H1 (cell line): Measurements from ENCODE around the gene PIP5K1B. TPM values are rescaled to one million over a fixed set of nuclear protein-coding genes. Genes with fewer than 3 reads are reported as not detected.

Source experiments
- CTCF ChIA-PET: fragments of 300-600 bp; sonication (Branson Sonifier 250); formaldehyde crosslinking; loops from one replicate; lab custom pipeline; 2021; ENCODE audit not compliant: partially characterized antibody; lab: Charles Lee
- POLR2A ChIA-PET: fragments of 300-600 bp; sonication (Branson Sonifier 250); formaldehyde crosslinking; loops from one replicate; lab custom pipeline; 2021; ENCODE audit warnings: inconsistent platforms; ENCODE audit not compliant: partially characterized antibody; lab: Charles Lee
- DNase-seq, 2 experiments: peaks; one replicate each; pipeline versions ENCODE4 v3.0.0 to v3.0.0-alpha.2; 2010 to 2022; ENCODE audit warnings: low spot score in 2 of 2, low read depth in 1 of 2, mixed read lengths in 1 of 2
- FAIRE-seq: peaks from 2 replicates; lab custom pipeline; 2011; peaks lifted over from hg19 to GRCh38; lab: Jason Lieb, UNC
- H2AFZ ChIP-seq: 2 replicates; pipeline ENCODE4 v1.8.1; 2012; ENCODE audit warnings: low read length, inconsistent platforms
- H2AK5ac ChIP-seq: 2 replicates; pipeline ENCODE4 v1.6.1; 2013; ENCODE audit warnings: low read depth, low read length
- H2BK120ac ChIP-seq: replicated peaks from 2 replicates; pipeline ENCODE3; 2013; ENCODE audit warnings: low read depth, low read length, inconsistent platforms
- H2BK12ac ChIP-seq: 2 replicates; pipeline ENCODE4 v1.6.1; 2013; ENCODE audit warnings: low read depth, low read length
- H2BK15ac ChIP-seq: 2 replicates; pipeline ENCODE4 v1.6.1; 2013; ENCODE audit warnings: low read length
- H2BK20ac ChIP-seq: 2 replicates; pipeline ENCODE4 v1.6.1; 2013; ENCODE audit warnings: low read length
- H2BK5ac ChIP-seq: 2 replicates; pipeline ENCODE4 v1.6.1; 2013; ENCODE audit warnings: low read depth, low read length
- H3K14ac ChIP-seq: 2 replicates; pipeline ENCODE4 v1.6.1; 2013; ENCODE audit warnings: inconsistent platforms; ENCODE audit not compliant: insufficient read length
- H3K18ac ChIP-seq: 2 replicates; pipeline ENCODE4 v1.6.1; 2013; ENCODE audit warnings: low read length; ENCODE audit errors: extremely low read depth
- H3K23ac ChIP-seq: 2 replicates; pipeline ENCODE4 v1.6.1; 2013; ENCODE audit warnings: inconsistent platforms; ENCODE audit not compliant: insufficient read length
- H3K23me2 ChIP-seq: 2 replicates; pipeline ENCODE4 v1.6.1; 2013; ENCODE audit warnings: low read depth, low read length
- H3K27ac ChIP-seq: 2 replicates; pipeline ENCODE4 v1.6.1; 2011; ENCODE audit warnings: low read depth, low read length, inconsistent platforms
- H3K27me3 ChIP-seq, 4 experiments: replicated peaks in 1 of 4; 1 replicate in 1 of 4; 2 replicates in 3 of 4; pipeline versions ENCODE4 v1.6.1 to v1.8.1; 2011 to 2013; ENCODE audit warnings: low read length in 3 of 4, mild to moderate bottlenecking in 3 of 4, inconsistent platforms in 2 of 4, mixed read lengths in 2 of 4, moderate library complexity in 1 of 4; ENCODE audit not compliant: control insufficient read depth in 3 of 4, insufficient read depth in 3 of 4; ENCODE audit errors: extremely low read depth in 1 of 4
- H3K36me3 ChIP-seq, 4 experiments: 2 replicates each; pipeline versions ENCODE4 v1.6.1 to v1.8.1; 2011 to 2013; ENCODE audit warnings: mild to moderate bottlenecking in 4 of 4, low read length in 3 of 4, moderate library complexity in 2 of 4, control low read depth in 1 of 4, inconsistent platforms in 1 of 4; ENCODE audit not compliant: insufficient read depth in 4 of 4, control insufficient read depth in 2 of 4
- H3K4ac ChIP-seq: replicated peaks from 2 replicates; pipeline ENCODE3; 2013; ENCODE audit warnings: low read length, low read depth, mixed read lengths, inconsistent platforms; ENCODE audit not compliant: insufficient read length
- H3K4me1 ChIP-seq, 4 experiments: replicated peaks in 1 of 4; 1 replicate in 1 of 4; 2 replicates in 3 of 4; pipeline versions ENCODE4 v1.6.1 to v1.8.1; 2011 to 2013; ENCODE audit warnings: low read length in 3 of 4, inconsistent platforms in 2 of 4, mixed read lengths in 1 of 4; ENCODE audit not compliant: insufficient read depth in 4 of 4, control insufficient read depth in 3 of 4
- H3K4me2 ChIP-seq, 2 experiments: 2 replicates each; pipeline versions ENCODE4 v1.6.1 to v1.8.1; 2011 to 2013; ENCODE audit warnings: low read depth in 2 of 2, low read length in 2 of 2, control low read depth in 1 of 2, inconsistent platforms in 1 of 2, mild to moderate bottlenecking in 1 of 2; ENCODE audit not compliant: insufficient read depth in 1 of 2
- H3K4me3 ChIP-seq, 4 experiments: fragments of 200-600, 300-600 bp in 1 of 4; sonication (generic), shearing (Covaris generic), sonication (Bioruptor Twin) in 1 of 4; 2 replicates each; pipeline versions ENCODE4 v1.5.1 to v1.8.1; 2011 to 2016; ENCODE audit warnings: low read length in 4 of 4, low read depth in 3 of 4, control low read depth in 2 of 4, inconsistent platforms in 2 of 4, mild to moderate bottlenecking in 2 of 4, mixed read lengths in 1 of 4, moderate library complexity in 1 of 4; ENCODE audit not compliant: insufficient read depth in 2 of 4; ENCODE audit errors: extremely low read depth in 1 of 4
- H3K56ac ChIP-seq: replicated peaks from 2 replicates; pipeline ENCODE3; 2013; ENCODE audit warnings: low read depth, mild to moderate bottlenecking, mixed read lengths, low read length, inconsistent platforms; ENCODE audit not compliant: insufficient read length
- H3K79me1 ChIP-seq: 2 replicates; pipeline ENCODE4 v1.6.1; 2013; ENCODE audit warnings: low read depth, low read length, control low read depth
- H3K79me2 ChIP-seq, 2 experiments: 2 replicates each; pipeline versions ENCODE4 v1.6.1 to v1.8.1; 2012 to 2013; ENCODE audit warnings: low read length in 2 of 2, mild to moderate bottlenecking in 2 of 2, inconsistent platforms in 1 of 2; ENCODE audit not compliant: insufficient read depth in 2 of 2, control insufficient read depth in 1 of 2
- H3K9ac ChIP-seq, 4 experiments: replicated peaks in 1 of 4; 1 replicate in 1 of 4; 2 replicates in 3 of 4; pipeline versions ENCODE4 v1.6.1 to v1.8.1; 2011 to 2013; ENCODE audit warnings: low read depth in 3 of 4, low read length in 3 of 4, control low read depth in 2 of 4, mild to moderate bottlenecking in 2 of 4, moderate library complexity in 2 of 4, inconsistent platforms in 1 of 4; ENCODE audit errors: extremely low read depth in 1 of 4
- H3K9me3 ChIP-seq, 2 experiments: 2 replicates each; pipeline versions ENCODE4 v1.6.1 to v1.8.1; 2012 to 2013; ENCODE audit warnings: mild to moderate bottlenecking in 2 of 2, moderate library complexity in 2 of 2, control low read depth in 1 of 2, inconsistent platforms in 1 of 2, low read depth in 1 of 2, low read length in 1 of 2, mixed read lengths in 1 of 2; ENCODE audit not compliant: insufficient read depth in 2 of 2
- H4K20me1 ChIP-seq, 2 experiments: replicated peaks in 1 of 2; 2 replicates each; pipeline versions ENCODE3 to v1.8.1; 2011 to 2013; ENCODE audit warnings: inconsistent platforms in 2 of 2, low read length in 2 of 2, mild to moderate bottlenecking in 1 of 2; ENCODE audit not compliant: insufficient read depth in 2 of 2, control insufficient read depth in 1 of 2
- H4K5ac ChIP-seq: 2 replicates; pipeline ENCODE4 v1.6.1; 2013; ENCODE audit warnings: low read length, low read depth, mixed read lengths, inconsistent platforms; ENCODE audit not compliant: insufficient read length
- H4K8ac ChIP-seq: 2 replicates; pipeline ENCODE4 v1.8.0; 2013; ENCODE audit warnings: mild to moderate bottlenecking, moderate library complexity, low read length, inconsistent platforms; ENCODE audit not compliant: insufficient read depth; ENCODE audit errors: extremely low read depth
- H4K91ac ChIP-seq: replicated peaks from 2 replicates; pipeline ENCODE3; 2013; ENCODE audit warnings: low read length, mixed read lengths, inconsistent platforms; ENCODE audit not compliant: insufficient read length
- BRCA1 ChIP-seq: IDR thresholded peaks from 2 replicates; pipeline ENCODE4 v1.6.1; 2012; ENCODE audit warnings: low read depth, low read length, improper control_type of control experiment
- CTBP2 ChIP-seq: IDR thresholded peaks from 2 replicates; pipeline ENCODE4 v1.7.0; 2011; ENCODE audit warnings: borderline replicate concordance, mild to moderate bottlenecking, moderate library complexity, mixed read lengths, low read length; ENCODE audit not compliant: insufficient read depth, insufficient read length
- KDM4A ChIP-seq: IDR thresholded peaks from one replicate; pipeline ENCODE4 v1.7.1; 2012; ENCODE audit warnings: low read depth, mild to moderate bottlenecking, moderate library complexity, low read length, inconsistent platforms; ENCODE audit not compliant: severe bottlenecking
- POU5F1 ChIP-seq: IDR thresholded peaks from 2 replicates; pipeline ENCODE4 v1.6.1; 2011; ENCODE audit warnings: low read depth, mild to moderate bottlenecking, low read length, moderate library complexity
- RBBP5 ChIP-seq: IDR thresholded peaks from 2 replicates; pipeline ENCODE4 v1.7.1; 2012; ENCODE audit warnings: low read depth, mild to moderate bottlenecking, inconsistent platforms, low read length, moderate library complexity, borderline replicate concordance
- RFX5 ChIP-seq: IDR thresholded peaks from 2 replicates; pipeline ENCODE4 v1.6.1; 2011; ENCODE audit warnings: low read depth, low read length, improper control_type of control experiment, borderline replicate concordance
- SAP30 ChIP-seq: fragments of 300-600 bp; sonication (generic); IDR thresholded peaks from 2 replicates; pipeline ENCODE4 v1.7.1; 2012; ENCODE audit warnings: low read length, moderate library complexity, mild to moderate bottlenecking, inconsistent platforms; ENCODE audit not compliant: insufficient read depth, insufficient replicate concordance
- SIN3A ChIP-seq, 2 experiments: IDR thresholded peaks in 1 of 2; conservative IDR thresholded peaks in 1 of 2; 2 replicates each; pipeline ENCODE4 v1.6.1; 2011 to 2012; ENCODE audit warnings: low read length in 2 of 2, improper control_type of control experiment in 1 of 2, low read depth in 1 of 2, mild to moderate bottlenecking in 1 of 2
- TAF7 ChIP-seq: optimal IDR thresholded peaks from 2 replicates; pipeline ENCODE3; 2011; ENCODE audit warnings: low read depth, mild to moderate bottlenecking, inconsistent platforms, low read length, moderate library complexity, borderline replicate concordance
- TCF12 ChIP-seq: IDR thresholded peaks from 2 replicates; pipeline ENCODE4 v1.6.1; 2011; ENCODE audit warnings: low read depth, mild to moderate bottlenecking, low read length
- ZNF274 ChIP-seq: IDR thresholded peaks from 2 replicates; pipeline ENCODE4 v1.7.0; 2012; ENCODE audit warnings: low read length, borderline replicate concordance; ENCODE audit errors: extremely low read depth
- WGBS, 2 experiments: shearing (Covaris generic) in 1 of 2; methylation state at CpG; one replicate each; pipeline versions ENCODE4 v1.1.6 to v1.1.7; 2013 to 2015; ENCODE audit warnings: low lambda C conversion rate in 2 of 2, mixed read lengths in 2 of 2, inconsistent platforms in 1 of 2, low coverage in 1 of 2, missing lambda C conversion rate in 1 of 2; ENCODE audit not compliant: insufficient replicate concordance in 2 of 2, insufficient coverage in 1 of 2, insufficient read length in 1 of 2; ENCODE audit errors: extremely low coverage in 1 of 2, missing lambda C conversion rate in 1 of 2; 5-methylcytosine and 5-hydroxymethylcytosine counted together
- polyA plus RNA-seq, 7 experiments: library from polyadenylated mRNA; depleted of rRNA in 3 of 7; stranded (reverse) in 5 of 7; unstranded in 2 of 7; fragments of >200 nt in 5 of 7; fragments of 200-250 nt in 2 of 7; gene quantifications; 1 replicate in 5 of 7; 2 replicates in 1 of 7; 4 replicates in 1 of 7; pipeline versions ENCODE4 v1.2.1 to v1.2.3, GENCODE V29; 2011 to 2013; ENCODE audit warnings: missing spikeins in 2 of 7, mixed read lengths in 2 of 7
- total RNA-seq: library from RNA; stranded (reverse); fragmentation: NEBNext Ultra II Directional; extraction: Animal tissue kit (Norgen Biotek cat#: 25700); gene quantifications from 2 replicates; pipeline ENCODE4 v1.2.1, GENCODE V29; 2021
- TF ChIP-seq, protein P1 (sequence below): IDR thresholded peaks from 2 replicates; pipeline ENCODE4 v1.6.1; 2012; ENCODE audit warnings: inconsistent platforms

PIP5K1B gene
- total and polyA plus RNA-seq, 2 of the 8 experiments (the other 6 are each of a cell fraction or from before 2014, with no cell fraction given), result 4.7 to 7.7 TPM

GRCh38 chr9:68685213-68685612 lies 19.8 kb upstream of the PIP5K1B start:
- CTCF ChIA-PET, result interaction anchor here (0.8 to 3.9 kb wide), 11 partner anchors 11 to 292 kb away, joined by 3 to 53 read pairs (median 5); no protein-coding TSS in a partner anchor
- WGBS, 2 experiments, result 87% methylated on average over 3 of the region's 3 CpGs; no CpG with 5 or more reads in 1 of the 2 experiments
- TF ChIP-seq CTBP2 (no peak), RBBP5 (no peak), TCF12 (no peak), BRCA1 (no peak), SIN3A (conservative IDR thresholded peaks at IDR 0.05 in 1 of 2, IDR thresholded peaks at IDR 0.05 in 1 of 2; ENCODE audit: low read depth in 1 of 2, low read length in 2 of 2) (no peak), SAP30 (no peak), KDM4A (no peak), RFX5 (no peak), TAF7 (no peak), ZNF274 (no peak), POU5F1 (no peak)
- TF ChIP-seq, protein P1, sequence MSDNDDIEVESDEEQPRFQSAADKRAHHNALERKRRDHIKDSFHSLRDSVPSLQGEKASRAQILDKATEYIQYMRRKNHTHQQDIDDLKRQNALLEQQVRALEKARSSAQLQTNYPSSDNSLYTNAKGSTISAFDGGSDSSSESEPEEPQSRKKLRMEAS, result no peak

More at GRCh38 chr9:68685213-68685612, 19.8 kb upstream of the PIP5K1B start:
- Histone ChIP-seq H3K56ac (no peak overlapping the region), H3K23ac (no peak overlapping the region), H3K4me2 (no peak overlapping the region), H2AFZ (no peak overlapping the region), H4K8ac (no peak overlapping the region), H2BK120ac (no peak overlapping the region), H3K9me3 (no peaks in the 10 kb centered on the region), H4K91ac (no peak overlapping the region), H3K4me3 (no peak overlapping the region), H4K5ac (no peak overlapping the region), H3K79me1 (no peaks in the 10 kb centered on the region), H3K23me2 (no peaks in the 10 kb centered on the region), H3K79me2 (no peaks in the 10 kb centered on the region), H3K9ac (no peak overlapping the region), H3K4ac (no peak overlapping the region), H2BK15ac (no peak overlapping the region), H3K36me3 (no peaks in the 10 kb centered on the region), H3K27ac (no peak overlapping the region), H3K14ac (no peak overlapping the region), H3K18ac (no peak overlapping the region), H2AK5ac (no peak overlapping the region), H4K20me1 (no peaks in the 10 kb centered on the region), H2BK5ac (no peak overlapping the region), H3K27me3 (no peaks in the 10 kb centered on the region), H2BK12ac (no peak overlapping the region), H3K4me1 (0 out of 7 replicates have a peak, but pooled peaks cover 0 to 2% (median 0%) of the 10 kb centered on the region in 4 experiments), H2BK20ac (no peak overlapping the region)
- DNase-seq (no peak), FAIRE-seq (no peak)
- POLR2A ChIA-PET, result interaction anchor here (1.9 kb wide), 1 partner anchor 95 kb away, joined by 4 read pairs; a partner anchor contains a TSS
